Panc1 (cell line): ENCODE data around the gene SMC4.

Experiments used
- POLR2AphosphoS5 ChIP-seq: IDR thresholded peaks from 2 replicates; pipeline ENCODE4 v1.6.1; 2012; ENCODE audit warnings: mild to moderate bottlenecking, low read depth, low read length, moderate library complexity
- SIN3A ChIP-seq: IDR thresholded peaks from 2 replicates; pipeline ENCODE4 v1.6.1; 2012; ENCODE audit warnings: low read depth, mild to moderate bottlenecking, low read length, moderate library complexity, borderline replicate concordance; ENCODE audit not compliant: insufficient read depth
- TF ChIP-seq, protein P1 (sequence below): fragments of 450-650 bp; IDR thresholded peaks from 2 replicates; pipeline ENCODE4 v1.5.1; 2017; ENCODE audit warnings: mild to moderate bottlenecking

- TF ChIP-seq, protein P1, sequence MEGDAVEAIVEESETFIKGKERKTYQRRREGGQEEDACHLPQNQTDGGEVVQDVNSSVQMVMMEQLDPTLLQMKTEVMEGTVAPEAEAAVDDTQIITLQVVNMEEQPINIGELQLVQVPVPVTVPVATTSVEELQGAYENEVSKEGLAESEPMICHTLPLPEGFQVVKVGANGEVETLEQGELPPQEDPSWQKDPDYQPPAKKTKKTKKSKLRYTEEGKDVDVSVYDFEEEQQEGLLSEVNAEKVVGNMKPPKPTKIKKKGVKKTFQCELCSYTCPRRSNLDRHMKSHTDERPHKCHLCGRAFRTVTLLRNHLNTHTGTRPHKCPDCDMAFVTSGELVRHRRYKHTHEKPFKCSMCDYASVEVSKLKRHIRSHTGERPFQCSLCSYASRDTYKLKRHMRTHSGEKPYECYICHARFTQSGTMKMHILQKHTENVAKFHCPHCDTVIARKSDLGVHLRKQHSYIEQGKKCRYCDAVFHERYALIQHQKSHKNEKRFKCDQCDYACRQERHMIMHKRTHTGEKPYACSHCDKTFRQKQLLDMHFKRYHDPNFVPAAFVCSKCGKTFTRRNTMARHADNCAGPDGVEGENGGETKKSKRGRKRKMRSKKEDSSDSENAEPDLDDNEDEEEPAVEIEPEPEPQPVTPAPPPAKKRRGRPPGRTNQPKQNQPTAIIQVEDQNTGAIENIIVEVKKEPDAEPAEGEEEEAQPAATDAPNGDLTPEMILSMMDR: no peak
- TF ChIP-seq POLR2AphosphoS5 (no peak), SIN3A (no peak)
These were observed 52.2 kb downstream of the SMC4 start for GRCh38 chr3:160451602-160452001.
